ENCODE results near the gene CNTN2.

The CNTN2 gene

DNA sequence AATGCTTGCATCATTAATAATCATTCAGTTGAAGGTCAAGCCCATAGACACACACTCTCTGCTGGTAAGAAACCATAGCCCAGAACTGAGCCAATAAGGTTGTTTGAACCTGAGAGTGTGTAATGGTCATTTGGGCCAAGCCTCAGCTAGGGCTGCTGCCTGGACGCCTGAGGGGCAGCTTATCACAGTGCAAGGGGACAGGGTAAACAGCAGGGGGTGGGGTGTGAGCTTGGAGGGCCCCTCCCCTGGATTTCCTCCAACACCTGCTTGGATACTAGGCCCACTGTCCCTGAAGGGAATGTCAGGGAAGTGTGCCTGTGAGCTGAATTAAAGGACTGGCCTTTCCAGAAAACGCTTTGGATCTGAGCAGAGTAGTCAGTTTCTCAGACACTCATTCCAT, 24.6 kb upstream of the CNTN2 start:
- DNase-seq: no peak

DNA sequence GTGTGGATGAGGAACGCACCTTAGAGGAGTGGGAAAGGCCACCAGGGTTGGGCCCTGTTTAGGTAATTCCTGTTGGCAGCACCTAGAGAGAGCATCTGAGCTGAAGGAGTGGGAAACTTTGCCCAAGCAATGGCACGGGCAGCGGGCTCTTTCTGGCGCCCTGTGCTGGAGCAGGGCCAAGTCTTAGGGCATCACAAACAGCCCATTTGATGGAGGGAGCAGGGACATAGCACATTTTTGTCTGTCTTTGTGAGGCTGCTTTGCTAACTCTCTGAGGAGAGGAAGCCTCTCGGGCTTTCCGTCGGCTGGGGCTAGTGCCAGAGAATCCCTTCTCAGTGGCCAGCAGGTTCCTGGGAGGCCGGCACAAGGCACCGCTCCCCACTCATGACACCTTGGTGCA, 22.5 kb upstream of the CNTN2 start:
- DNase-seq: peak in 6 of 14 donors; percentile 22 to 43 (median 24)

DNA sequence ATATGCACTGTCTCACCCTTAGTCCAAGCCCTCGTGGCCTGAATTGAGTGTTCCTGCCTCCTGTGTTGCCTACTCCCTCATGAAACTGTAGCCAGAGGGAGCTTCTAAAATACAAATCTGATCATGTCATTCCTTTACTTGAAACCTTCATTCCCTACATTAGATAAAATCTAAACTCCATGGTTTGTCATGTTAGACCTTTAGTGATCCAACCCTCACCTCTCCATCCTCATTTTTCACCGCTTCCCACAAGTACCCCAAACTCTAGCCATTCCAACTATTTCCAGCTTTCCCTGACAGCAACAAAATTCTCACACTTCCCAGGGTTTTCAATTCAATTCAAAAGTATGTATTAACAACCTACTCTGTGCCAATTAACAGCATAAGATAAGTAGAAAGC, 18.3 kb upstream of the CNTN2 start:
- DNase-seq: no peak

- no peak for DNase-seq
Observed at GRCh38 chr1:205025239-205025638, 17.8 kb upstream of the CNTN2 start.

GRCh38 chr1:205026181-205026580, 16.8 kb upstream of the CNTN2 start:
- DNase-seq: no peak

GRCh38 chr1:205028390-205028789, 14.6 kb upstream of the CNTN2 start:
- no peak for DNase-seq

DNA sequence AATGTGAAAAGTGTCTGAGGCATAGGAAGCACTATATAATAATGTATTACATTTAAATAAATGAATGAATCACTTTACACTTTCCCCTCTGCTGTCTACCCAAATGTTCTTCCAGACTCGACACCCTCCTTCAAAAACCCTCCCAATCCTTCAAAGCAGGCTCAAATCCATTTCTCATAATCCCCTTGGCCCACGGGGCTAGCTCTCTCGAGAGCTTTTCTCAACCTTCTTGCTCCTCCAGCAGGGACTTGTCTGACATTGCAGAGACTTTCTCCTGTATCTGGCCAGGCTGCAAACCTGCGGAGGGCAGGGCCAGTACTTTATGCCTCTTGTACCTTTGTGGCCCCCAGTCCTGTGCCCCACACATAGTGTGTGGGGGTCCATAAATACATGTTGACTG, 14.1 kb upstream of the CNTN2 start:
- DNase-seq: no peak

- no peak for DNase-seq
Observed at GRCh38 chr1:205030241-205030640, 12.8 kb upstream of the CNTN2 start.

GRCh38 chr1:205030896-205031295, 12.1 kb upstream of the CNTN2 start:
- DNase-seq: no peak

DNA sequence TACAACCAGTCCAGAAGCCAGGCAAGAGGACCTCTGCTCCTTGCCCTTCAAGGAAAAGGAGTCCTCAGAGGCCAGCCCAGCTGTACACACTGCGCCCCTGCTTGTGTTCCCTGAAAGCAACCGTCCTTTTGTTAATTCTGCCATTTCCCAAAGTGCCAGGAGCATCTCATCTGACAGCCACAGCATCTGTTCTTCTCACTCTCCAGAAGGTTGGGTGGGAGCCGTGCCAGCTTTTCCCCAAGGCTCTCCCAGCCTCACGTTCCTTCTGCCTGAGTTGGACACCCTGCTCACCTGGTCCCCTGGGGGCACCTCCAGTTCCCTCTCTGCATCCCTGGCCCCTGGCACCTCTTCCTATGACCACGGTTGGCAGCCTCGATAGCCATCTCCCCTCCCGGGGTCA, 10.5 kb upstream of the CNTN2 start:
- peak in 1 of 14 donors; percentile 89 for DNase-seq

GRCh38 chr1:205037539-205037938, 5.5 kb upstream of the CNTN2 start:
- peak in 2 of 14 donors; percentile 29 to 34 for DNase-seq

DNA sequence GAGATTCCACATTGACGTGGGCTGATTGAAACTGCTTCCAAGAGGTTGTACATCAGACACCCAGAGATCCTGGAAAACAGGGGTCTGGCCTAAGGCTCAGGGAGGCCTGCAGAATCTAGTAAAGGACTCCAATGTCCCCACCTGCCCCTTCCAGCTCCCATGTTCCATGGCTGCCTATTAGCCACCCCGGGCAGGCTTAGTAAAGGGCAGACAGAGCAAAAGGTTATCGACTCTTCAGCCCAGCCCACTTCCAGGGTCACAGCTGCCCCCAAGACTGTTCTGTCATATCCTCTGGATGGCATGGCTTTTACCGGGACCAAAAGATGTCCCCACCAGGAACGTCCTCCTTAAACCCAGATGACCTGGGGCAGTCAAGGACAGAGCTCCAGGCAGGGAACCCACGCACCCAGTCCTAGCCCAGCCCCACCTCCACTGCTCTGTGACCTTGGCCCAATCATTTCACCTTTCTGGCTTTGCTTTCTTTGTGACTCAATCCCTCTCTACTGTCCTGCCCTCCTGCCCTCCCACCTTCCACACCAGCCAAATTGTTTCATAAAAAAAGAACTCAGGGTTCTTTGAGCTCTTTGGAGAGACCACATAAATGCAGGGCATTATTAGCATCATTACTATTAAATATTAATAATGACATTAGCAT, 4.8 kb upstream of the CNTN2 start:
- no peak for DNase-seq

DNA sequence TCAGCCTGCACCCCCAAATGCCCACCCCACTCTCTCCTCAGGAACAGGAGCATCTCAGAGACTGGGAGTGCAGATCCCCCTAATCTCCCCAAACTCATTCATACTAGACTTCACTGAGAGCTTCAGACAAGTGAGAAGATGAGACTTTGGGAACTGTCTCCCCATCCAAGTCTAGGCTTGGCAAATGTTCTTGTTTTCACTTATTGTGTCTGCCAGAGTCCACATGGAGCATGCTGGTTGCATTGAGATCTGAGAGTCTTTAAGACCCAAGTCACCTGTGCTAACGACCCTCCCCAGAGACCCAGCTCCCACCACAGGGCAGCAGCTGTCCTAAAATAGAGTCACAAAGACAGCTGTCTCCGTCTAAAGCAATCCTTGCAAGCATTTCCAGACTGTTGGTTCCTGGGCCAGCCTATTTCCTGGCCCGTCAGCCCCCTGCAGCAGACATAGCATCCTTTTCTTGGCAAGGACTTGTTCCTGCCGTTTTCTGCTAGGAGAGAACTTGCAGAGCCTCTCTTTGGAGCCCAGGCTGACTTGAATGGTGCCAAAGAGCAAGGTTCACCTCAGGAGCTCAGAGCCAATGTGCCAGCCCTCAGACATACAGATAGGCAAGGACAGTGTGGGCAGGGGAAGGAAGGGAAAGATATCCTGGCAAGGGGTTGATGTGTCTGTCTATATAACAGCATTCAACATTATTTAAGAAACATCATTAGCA, 1.9 kb upstream of the CNTN2 start:
- peak in 1 of 14 donors; percentile 52 for DNase-seq

DNA sequence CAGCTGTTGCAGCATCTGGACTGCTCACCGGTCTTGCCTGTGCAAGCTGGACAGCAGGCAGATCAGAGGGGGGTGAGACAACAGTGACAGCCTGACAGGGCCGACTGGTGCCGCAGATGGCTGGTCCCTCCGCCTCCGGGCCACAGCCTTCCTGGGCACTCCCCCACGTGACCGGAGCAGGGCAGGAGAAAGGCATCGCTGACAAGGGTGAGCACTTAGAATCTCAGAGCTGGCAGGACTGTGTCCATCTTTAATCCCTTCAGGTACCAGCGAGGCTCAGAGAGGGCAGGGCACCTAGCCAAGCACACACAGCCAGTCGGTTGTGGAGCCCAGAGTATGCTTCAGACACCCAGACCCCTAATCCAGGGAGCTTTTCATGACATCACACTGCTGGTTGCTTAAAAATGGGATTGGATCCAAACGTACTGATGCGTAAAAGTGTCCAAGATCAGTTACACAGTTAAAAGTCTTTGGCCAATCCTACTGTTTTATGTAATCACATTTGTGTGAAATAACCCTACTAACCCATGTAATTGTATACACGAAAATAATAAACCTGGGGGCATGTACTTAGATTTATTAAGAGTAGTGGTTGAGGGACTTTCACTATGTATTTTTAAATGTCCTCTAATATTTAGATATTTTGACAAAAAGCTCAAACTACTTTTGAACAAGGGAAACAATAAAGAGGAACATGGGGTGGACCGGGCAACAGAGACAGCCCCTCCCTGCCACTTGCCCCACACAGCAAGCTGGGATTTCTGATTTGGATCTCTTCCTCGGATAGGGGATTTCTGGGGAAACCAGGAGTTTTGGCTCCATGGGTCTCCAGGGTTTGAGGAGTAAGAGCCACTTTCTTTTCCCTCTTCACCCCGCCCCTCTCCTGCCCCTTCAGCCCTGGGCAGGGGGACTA, 758 bp upstream of the CNTN2 start:
- peak in 9 of 14 donors; percentile 27 to 91 (median 49) for DNase-seq

DNA sequence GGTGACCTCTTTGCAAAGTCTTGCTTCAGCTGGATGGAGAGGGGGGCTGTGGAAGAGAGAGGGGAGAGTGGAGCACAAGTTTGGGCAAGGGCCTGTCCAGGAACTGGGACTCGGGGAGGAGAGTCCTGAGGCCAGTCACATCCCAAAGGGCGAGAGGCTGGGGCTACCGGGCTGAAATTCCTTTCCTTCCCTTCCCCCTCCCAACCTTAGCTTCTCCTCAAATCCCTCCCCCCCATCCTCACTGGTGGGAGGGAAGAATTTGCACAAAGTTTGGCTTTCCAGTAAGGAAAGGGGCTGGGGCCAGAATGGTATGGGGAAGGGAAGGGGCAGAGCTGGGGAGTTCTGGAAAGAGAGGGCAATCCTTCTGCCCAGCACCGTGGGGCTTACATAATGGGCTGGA, 854 bp downstream of the CNTN2 start:
- no peak for DNase-seq

- no peak for DNase-seq
Observed at GRCh38 chr1:205044741-205045140, 1.7 kb downstream of the CNTN2 start.

GRCh38 chr1:205045146-205045545, 2.1 kb downstream of the CNTN2 start:
- no peak for DNase-seq

GRCh38 chr1:205046870-205047269, 3.9 kb downstream of the CNTN2 start:
- peak in 7 of 14 donors; percentile 33 to 84 (median 68) for DNase-seq

GRCh38 chr1:205047764-205048231, 4.8 kb downstream of the CNTN2 start:
- peak in 4 of 14 donors; percentile 68 to 77 (median 70) for DNase-seq

- DNase-seq: peak in 13 of 14 donors; percentile 44 to 97 (median 82)
Observed at GRCh38 chr1:205048382-205048781, 5.4 kb downstream of the CNTN2 start.

GRCh38 chr1:205049479-205049878, 6.5 kb downstream of the CNTN2 start:
- DNase-seq: peak in 10 of 14 donors; percentile 19 to 82 (median 58)

- DNase-seq: no peak
Observed at GRCh38 chr1:205052690-205053089, 9.7 kb downstream of the CNTN2 start.

GRCh38 chr1:205053296-205053695, 10.3 kb downstream of the CNTN2 start:
- no peak for DNase-seq

All from C1 segment of cervical spinal cord (tissue), 14 donors.